ENCODE data around the gene BSX. TPM values are rescaled to one million over a fixed set of nuclear protein-coding genes. Genes with fewer than 3 reads are reported as not detected.
A peak's percentile ranks its signal among the peaks of the same experiment; 100 is the strongest.

The BSX gene
- total RNA-seq, 1 experiment from 2014 or later: not detected

DNA sequence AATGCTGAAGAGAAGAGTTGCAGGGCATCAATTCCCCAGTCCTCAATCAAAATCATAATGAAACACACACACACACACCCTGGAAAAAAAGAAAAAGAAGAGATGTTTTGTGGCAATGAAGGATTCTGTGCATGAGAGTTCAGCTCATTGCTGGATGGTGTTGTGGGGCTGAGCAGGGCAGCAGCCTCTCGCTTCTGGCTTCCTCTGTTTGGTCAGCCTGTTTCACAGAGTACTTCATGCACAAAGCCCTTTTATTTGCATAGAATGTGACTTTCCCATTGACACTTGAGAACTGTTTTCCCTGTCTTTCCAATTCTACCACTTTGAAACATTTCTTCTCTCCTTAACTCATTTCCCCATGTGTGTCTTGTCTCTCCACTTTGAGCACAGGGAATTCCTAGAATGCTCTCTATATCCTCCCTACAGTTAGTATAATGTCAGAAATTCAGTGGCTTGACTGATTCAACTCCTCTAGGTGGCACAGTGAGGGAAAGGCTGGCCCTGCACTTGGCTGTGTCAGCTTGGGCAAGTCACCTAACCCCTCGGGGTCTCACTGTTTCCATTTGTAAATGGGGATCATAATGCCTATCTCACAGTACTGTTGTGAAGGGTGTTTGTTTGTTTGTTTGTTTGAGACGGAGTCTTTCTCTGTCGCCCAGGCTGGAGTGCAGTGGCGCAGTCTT is 25.4 kb upstream of the BSX start:
- H3F3A ChIP-seq (ENCODE audit: low read length, unreplicated experiment): no peaks in the 10 kb centered on the region
- no peak overlapping the region for H3K27ac ChIP-seq (ENCODE audit: low read length)
- no peak overlapping the region for H3K9ac ChIP-seq (ENCODE audit: low read length)
- no peak for DNase-seq
- H3K4me2 ChIP-seq (ENCODE audit: low read length): no peak overlapping the region
- BruUV-seq (replicated peaks): no TSS peak
- TF ChIP-seq, protein P1, sequence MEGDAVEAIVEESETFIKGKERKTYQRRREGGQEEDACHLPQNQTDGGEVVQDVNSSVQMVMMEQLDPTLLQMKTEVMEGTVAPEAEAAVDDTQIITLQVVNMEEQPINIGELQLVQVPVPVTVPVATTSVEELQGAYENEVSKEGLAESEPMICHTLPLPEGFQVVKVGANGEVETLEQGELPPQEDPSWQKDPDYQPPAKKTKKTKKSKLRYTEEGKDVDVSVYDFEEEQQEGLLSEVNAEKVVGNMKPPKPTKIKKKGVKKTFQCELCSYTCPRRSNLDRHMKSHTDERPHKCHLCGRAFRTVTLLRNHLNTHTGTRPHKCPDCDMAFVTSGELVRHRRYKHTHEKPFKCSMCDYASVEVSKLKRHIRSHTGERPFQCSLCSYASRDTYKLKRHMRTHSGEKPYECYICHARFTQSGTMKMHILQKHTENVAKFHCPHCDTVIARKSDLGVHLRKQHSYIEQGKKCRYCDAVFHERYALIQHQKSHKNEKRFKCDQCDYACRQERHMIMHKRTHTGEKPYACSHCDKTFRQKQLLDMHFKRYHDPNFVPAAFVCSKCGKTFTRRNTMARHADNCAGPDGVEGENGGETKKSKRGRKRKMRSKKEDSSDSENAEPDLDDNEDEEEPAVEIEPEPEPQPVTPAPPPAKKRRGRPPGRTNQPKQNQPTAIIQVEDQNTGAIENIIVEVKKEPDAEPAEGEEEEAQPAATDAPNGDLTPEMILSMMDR (conservative IDR thresholded peaks at IDR 0.05; ENCODE audit: low read depth, low read length): 0 out of 2 replicates have a peak, but pooled peaks have one; percentile 12
- no peak for TF ChIP-seq EZH2phosphoT487 (IDR thresholded peaks at IDR 0.05; ENCODE audit: borderline replicate concordance, low read length)
- 0 out of 2 replicates have a peak, but pooled peaks cover 10% of the 10 kb centered on the region for H3K27me3 ChIP-seq (ENCODE audit: low read length)
- no peaks in the 10 kb centered on the region for H3K9me3 ChIP-seq (ENCODE audit: low read length)
- no peak overlapping the region for H3K4me3 ChIP-seq (ENCODE audit: low read length)
- ChIA-PET CTCF (no interaction called here), POLR2A (ENCODE audit: unreplicated experiment) (no interaction called here)
- H2AFZ ChIP-seq (ENCODE audit: low read length): no peak overlapping the region
- intact Hi-C loops (cut with micrococcal nuclease): no loop called here
- no peaks in the 10 kb centered on the region for H3K79me2 ChIP-seq (ENCODE audit: low read length)
- no peaks in the 10 kb centered on the region for H3K9me2 ChIP-seq (replicated peaks; ENCODE audit: low read length)
- no peaks in the 10 kb centered on the region for H3K4me1 ChIP-seq (ENCODE audit: insufficient read depth, low read length)
- no peaks in the 10 kb centered on the region for H4K20me1 ChIP-seq (ENCODE audit: low read length)
- peak; percentile 49 for ATAC-seq
- no peaks in the 10 kb centered on the region for H3K36me3 ChIP-seq (ENCODE audit: low read depth, low read length)

DNA sequence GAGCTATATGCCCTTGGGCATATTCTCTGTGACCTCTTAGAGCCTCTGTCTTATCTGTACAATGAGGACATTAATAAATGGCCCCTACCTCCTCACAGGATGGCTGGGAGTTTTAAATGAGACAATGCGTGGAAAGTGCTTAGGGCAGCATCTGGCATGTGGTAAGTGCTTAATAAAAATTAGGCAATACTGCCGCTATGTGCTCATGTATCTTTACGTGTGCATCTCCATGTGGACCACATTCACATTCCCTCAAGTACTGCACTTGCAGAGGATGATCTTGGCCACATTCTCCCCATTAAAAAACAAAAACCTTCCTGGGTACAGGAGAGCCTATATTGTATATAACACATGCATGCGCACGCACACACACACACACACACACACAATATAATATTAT is 19.1 kb upstream of the BSX start:
- ChIA-PET CTCF (no interaction called here), POLR2A (ENCODE audit: unreplicated experiment) (no interaction called here)
- Histone ChIP-seq H3K9me2 (replicated peaks; ENCODE audit: low read length) (no peaks in the 10 kb centered on the region), H3K27ac (ENCODE audit: low read length) (no peak overlapping the region), H3K4me3 (ENCODE audit: low read length) (no peak overlapping the region), H3K9ac (ENCODE audit: low read length) (no peak overlapping the region), H3K4me2 (ENCODE audit: low read length) (no peak overlapping the region), H3K79me2 (ENCODE audit: low read length) (no peaks in the 10 kb centered on the region), H2AFZ (ENCODE audit: low read length) (no peak overlapping the region), H3K4me1 (ENCODE audit: insufficient read depth, low read length) (no peaks in the 10 kb centered on the region), H4K20me1 (ENCODE audit: low read length) (no peaks in the 10 kb centered on the region), H3K27me3 (ENCODE audit: low read length) (peaks cover 15% of the 10 kb centered on the region), H3K36me3 (ENCODE audit: low read depth, low read length) (no peaks in the 10 kb centered on the region), H3K9me3 (ENCODE audit: low read length) (no peaks in the 10 kb centered on the region), H3F3A (ENCODE audit: low read length, unreplicated experiment) (no peaks in the 10 kb centered on the region)
- TF ChIP-seq, protein P1 (conservative IDR thresholded peaks at IDR 0.05; ENCODE audit: low read depth, low read length): no peak
- TF ChIP-seq EZH2 (IDR thresholded peaks at IDR 0.05; ENCODE audit: low read length, unreplicated experiment) (no peak), EZH2phosphoT487 (IDR thresholded peaks at IDR 0.05; ENCODE audit: borderline replicate concordance, low read length) (no peak)
- DNase-seq: no peak
- ATAC-seq: no peak
- BruUV-seq (replicated peaks): no TSS peak
- intact Hi-C loops (cut with micrococcal nuclease): no loop called here

- no peak overlapping the region for H3K4me3 ChIP-seq (ENCODE audit: low read length)
- CTCF ChIA-PET: interaction anchor here (1.2 kb wide), 1 partner anchor 22 kb away, joined by 4 read pairs; no protein-coding TSS in a partner anchor
- no peaks in the 10 kb centered on the region for H3K9me3 ChIP-seq (ENCODE audit: low read length)
- DNase-seq (peak; percentile 34), ATAC-seq (peak; percentile 78)
- no peak overlapping the region for H3K4me2 ChIP-seq (ENCODE audit: low read length)
- no peak overlapping the region for H3K9ac ChIP-seq (ENCODE audit: low read length)
- H4K20me1 ChIP-seq (ENCODE audit: low read length): no peaks in the 10 kb centered on the region
- no peak for TF ChIP-seq EZH2 (IDR thresholded peaks at IDR 0.05; ENCODE audit: low read length, unreplicated experiment)
- TF ChIP-seq, protein P1 (conservative IDR thresholded peaks at IDR 0.05; ENCODE audit: low read depth, low read length): no peak
- no peak for TF ChIP-seq EZH2phosphoT487 (IDR thresholded peaks at IDR 0.05; ENCODE audit: borderline replicate concordance, low read length)
- H3K27ac ChIP-seq (ENCODE audit: low read length): no peak overlapping the region
- H3K9me2 ChIP-seq (replicated peaks; ENCODE audit: low read length): no peaks in the 10 kb centered on the region
- no peaks in the 10 kb centered on the region for H3K36me3 ChIP-seq (ENCODE audit: low read depth, low read length)
- peaks cover 32% of the 10 kb centered on the region for H3K27me3 ChIP-seq (ENCODE audit: low read length)
- no peaks in the 10 kb centered on the region for H3F3A ChIP-seq (ENCODE audit: low read length, unreplicated experiment)
- intact Hi-C loops (cut with micrococcal nuclease): no loop called here
- BruUV-seq (replicated peaks): no TSS peak
- no peaks in the 10 kb centered on the region for H3K79me2 ChIP-seq (ENCODE audit: low read length)
- H3K4me1 ChIP-seq (ENCODE audit: insufficient read depth, low read length): no peaks in the 10 kb centered on the region
- no peak overlapping the region; the same call in 1 of the 2 replicates for H2AFZ ChIP-seq (ENCODE audit: low read length)
- POLR2A ChIA-PET (ENCODE audit: unreplicated experiment): no interaction called here
Measured at GRCh38 chr11:122998727-122999366, 17.2 kb upstream of the BSX start.
